HG03097 (cell line): ENCODE measurements around the gene DVL2.

Source experiments
- ATAC-seq: cut with Tn5 transposase; IDR thresholded peaks from one replicate; pipeline ENCODE4 v1.9.1; 2021; ENCODE audit not compliant: unreplicated experiment, low FRiP score

The DVL2 gene

DNA sequence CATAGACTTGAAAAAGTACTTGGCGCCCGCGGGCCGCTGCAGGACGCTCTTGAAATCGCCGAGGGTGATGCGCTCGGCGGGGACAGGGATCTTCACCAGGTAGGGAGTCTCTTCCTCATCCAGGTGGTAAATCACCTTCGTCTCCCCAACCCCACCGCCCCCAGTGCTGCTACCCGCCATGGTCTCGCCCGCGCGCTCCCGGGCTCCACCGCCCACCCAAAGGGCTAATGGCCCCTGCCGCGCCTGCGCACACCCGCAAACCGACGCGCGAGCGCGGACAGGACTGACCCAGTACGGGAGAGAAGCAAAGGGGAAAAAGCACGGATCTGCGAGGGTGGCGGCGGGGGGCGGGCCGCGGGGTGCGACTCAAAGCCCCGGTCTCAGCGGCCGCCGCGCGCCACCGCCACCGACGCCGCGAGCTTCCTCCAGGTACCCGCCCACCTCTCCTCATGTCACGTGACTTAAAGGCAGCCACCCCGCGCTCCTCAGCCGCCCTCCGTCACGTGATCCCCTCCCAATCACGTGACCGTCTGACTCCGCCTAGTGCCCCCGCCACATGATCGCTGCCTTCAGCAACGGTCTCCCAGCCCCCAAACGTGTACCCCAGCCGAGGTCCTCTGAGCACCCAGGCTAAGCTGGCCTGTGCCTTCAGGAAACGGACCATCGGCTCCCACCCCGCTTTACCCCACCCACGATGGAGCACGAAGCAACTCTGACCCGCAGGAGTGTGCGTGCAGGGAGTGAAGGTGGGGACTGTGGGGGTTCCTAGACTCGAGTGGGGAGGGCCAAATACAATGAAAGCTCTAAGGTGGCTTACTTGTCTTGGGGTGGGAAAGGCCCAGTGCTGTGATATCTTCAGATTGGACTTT, at the start of gene DVL2:
TSS of gene DVL2 (minus strand) at position 435 of the 869 bp plus-strand sequence. CDS start at position 180, 255 bp downstream.
- peak; percentile 54 for ATAC-seq

DNA sequence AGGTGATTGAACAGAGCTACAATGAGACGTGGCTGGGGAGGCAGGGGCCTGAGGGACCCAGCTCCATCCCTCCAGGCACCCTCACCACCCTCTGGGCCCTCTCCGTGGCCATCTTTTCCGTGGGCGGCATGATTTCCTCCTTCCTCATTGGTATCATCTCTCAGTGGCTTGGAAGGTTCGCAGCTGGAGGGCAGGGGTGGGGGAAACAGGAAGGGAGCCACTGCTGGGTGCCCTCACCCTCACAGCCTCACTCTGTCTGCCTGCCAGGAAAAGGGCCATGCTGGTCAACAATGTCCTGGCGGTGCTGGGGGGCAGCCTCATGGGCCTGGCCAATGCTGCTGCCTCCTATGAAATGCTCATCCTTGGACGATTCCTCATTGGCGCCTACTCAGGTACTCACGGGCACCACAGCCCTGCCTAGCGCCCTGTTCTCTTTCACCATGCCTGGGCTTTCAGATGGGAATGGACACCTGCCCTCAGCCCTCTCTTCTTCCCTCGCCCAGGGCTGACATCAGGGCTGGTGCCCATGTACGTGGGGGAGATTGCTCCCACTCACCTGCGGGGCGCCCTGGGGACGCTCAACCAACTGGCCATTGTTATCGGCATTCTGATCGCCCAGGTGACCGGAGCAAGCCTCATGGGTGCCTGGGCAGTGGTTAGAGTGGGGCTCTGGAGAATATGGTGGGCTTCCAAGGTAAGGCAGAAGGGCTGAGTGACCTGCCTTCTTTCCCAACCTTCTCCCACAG, 49.3 kb upstream of the DVL2 start:
- no peak for ATAC-seq

DNA sequence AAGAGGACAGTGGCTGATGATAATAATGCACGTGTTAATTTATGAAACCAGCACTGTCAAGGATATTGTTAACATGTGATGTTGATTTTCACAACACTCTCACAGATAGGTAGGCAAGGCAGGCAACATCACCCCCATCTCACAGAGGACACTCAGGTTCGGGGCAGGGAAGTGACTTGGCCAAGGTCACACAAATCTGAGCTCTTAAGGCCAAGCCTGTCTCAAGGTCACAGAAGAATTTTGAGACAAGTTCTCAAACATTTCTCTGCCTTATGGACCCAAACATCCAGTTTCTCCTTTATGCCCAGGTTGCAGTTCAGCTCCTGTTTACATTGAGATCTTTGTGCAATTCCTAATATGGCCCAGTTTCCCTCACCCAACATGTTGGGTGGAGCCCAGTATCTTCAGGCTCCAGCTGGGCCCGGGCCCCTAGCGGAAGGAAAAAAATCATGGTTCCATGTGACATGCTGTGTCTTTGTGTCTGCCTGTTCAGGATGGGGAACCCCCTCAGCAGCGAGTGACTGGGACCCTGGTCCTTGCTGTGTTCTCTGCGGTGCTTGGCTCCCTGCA, 48.5 kb upstream of the DVL2 start:
- no peak for ATAC-seq

DNA sequence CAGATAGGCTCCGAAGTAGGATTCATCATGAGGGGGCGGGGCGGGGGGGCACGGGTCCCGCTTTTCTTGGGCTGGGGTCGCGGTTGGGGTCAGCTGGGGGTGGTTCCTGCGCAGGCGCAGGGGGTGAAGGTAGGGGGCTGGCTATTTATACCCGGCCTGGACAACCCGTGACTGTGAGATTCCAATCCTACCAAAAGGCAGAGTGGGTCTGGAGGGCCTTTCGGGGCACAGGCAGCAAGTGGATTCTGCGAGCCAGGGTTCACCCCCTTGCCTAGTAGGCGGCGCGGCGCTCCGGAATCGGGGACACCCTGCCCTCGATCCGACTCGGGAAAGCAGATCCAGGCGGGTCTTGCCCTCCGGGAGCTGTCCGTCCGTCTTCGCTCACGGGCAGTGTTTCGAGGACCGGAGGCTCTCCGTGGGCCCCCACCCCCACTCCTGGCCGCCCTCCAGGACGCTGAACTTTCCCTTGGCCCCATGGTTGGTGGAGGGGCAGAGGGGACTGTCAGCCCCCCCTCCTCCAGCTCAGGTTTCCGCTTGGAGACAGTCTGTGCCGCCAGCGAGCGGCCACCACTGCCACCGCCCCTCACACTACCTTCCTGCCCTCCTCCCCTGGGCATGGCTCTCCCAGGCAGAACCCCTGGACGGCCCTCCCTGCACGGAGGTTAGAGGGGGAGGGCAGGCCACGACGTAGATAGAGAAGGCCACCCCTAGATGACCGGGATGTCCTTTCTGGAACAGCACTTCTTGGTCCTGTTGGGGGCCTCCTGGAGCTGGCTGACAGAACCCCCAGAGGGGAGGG, 47.8 kb upstream of the DVL2 start:
- ATAC-seq = no peak

DNA sequence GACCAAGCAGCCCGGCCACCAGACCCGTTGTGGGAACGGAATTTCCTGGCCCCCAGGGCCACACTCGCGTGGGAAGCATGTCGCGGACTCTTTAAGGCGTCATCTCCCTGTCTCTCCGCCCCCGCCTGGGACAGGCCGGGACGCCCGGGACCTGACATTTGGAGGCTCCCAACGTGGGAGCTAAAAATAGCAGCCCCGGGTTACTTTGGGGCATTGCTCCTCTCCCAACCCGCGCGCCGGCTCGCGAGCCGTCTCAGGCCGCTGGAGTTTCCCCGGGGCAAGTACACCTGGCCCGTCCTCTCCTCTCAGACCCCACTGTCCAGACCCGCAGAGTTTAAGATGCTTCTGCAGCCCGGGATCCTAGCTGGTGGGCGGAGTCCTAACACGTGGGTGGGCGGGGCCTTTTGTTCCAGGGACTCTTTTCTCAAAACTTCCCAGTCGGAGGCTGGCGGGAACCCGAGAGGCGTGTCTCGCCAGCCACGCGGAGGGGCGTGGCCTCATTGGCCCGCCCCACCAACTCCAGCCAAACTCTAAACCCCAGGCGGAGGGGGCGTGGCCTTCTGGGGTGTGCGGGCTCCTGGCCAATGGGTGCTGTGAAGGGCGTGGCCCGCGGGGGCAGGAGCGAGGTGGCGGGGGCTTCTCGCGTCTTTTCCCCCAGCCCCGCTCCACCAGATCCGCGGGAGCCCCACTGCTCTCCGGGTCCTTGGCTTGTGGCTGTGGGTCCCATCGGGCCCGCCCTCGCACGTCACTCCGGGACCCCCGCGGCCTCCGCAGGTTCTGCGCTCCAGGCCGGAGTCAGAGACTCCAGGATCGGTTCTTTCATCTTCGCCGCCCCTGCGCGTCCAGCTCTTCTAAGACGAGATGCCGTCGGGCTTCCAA, 47.0 kb upstream of the DVL2 start, which contains the start of gene SLC2A4:
TSS of gene SLC2A4 (plus strand) at position 645 of the 879 bp plus-strand sequence. CDS start at position 862, 217 bp downstream.
- no peak for ATAC-seq

DNA sequence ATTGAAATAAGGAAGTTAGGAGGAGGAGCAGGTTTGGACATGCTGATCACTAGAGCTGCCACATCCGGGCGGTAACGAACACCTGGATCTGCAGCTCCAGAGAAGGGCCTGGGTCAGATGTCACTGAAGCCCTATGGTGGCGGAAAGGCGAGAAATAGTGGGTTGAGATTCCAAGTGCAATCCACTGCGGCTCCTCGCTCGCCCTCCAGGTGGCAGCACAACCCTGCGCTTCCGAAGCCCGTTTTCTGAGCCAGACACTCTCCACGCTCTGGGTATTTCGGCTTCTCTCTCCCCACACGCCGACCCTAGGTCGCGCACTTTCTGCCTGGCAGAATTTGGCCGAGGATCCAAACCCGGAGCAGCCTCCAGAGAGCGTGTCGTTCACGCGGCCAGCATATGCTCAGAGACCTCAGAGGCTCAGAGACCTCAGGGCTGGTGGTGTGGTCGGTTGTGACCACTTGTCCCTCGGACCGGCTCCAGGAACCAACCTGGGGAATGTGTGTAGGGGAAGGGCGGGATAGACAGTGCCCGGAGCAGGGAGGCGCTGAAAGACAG, 46.3 kb upstream of the DVL2 start:
- ATAC-seq = peak; percentile 51

DNA sequence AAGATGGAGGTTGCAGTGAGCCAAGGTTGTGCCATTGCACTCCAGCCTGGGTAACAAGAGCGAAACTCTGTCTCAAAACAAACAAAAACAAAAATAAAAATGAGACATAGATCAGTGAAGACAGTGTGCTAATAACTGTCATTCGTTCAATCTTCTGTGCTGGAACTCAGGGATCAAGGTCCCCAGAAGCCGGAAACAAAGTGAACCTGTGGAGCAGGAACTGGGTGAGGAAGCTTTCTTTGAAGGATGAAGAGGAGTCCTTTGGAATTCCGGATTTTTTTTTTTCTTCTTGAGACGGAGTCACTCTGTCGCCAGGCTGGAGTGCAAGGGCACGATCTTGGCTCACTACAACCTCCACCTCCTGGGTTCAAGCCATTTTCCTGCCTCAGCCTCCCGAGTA, 45.1 kb upstream of the DVL2 start:
- ATAC-seq = no peak

DNA sequence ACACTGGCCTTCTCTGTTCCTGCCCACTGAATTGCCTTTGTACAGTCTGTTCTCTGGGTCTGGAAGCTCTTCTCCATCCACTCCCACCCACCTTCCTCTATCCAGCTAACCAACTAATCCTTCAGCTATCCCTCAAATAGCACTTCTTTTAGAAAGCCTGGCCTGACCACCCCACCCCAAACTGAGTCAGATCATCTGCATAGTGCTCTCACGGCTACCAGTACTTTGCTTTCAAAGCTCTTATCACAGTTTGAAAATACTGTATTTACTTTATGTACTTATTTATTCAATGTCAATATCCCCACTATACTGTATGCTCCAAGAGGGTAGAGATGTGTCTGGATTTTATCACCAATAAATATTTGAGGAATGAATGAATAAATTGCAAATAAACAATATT, 32.5 kb upstream of the DVL2 start:
- no peak for ATAC-seq

DNA sequence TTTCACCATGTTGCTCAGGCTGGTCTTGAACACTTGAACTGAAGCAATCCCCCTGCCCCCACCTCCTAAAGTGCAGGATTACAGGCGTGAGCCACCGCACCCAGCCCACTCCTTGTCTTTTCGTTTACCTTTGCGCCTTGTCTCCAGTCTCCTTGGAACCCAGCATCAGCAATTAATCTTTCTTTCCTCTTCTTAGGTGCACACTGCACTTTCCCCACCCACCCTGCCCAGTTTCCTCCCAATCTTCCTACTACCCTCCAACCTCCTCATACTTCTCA, 29.4 kb upstream of the DVL2 start:
- no peak for ATAC-seq

DNA sequence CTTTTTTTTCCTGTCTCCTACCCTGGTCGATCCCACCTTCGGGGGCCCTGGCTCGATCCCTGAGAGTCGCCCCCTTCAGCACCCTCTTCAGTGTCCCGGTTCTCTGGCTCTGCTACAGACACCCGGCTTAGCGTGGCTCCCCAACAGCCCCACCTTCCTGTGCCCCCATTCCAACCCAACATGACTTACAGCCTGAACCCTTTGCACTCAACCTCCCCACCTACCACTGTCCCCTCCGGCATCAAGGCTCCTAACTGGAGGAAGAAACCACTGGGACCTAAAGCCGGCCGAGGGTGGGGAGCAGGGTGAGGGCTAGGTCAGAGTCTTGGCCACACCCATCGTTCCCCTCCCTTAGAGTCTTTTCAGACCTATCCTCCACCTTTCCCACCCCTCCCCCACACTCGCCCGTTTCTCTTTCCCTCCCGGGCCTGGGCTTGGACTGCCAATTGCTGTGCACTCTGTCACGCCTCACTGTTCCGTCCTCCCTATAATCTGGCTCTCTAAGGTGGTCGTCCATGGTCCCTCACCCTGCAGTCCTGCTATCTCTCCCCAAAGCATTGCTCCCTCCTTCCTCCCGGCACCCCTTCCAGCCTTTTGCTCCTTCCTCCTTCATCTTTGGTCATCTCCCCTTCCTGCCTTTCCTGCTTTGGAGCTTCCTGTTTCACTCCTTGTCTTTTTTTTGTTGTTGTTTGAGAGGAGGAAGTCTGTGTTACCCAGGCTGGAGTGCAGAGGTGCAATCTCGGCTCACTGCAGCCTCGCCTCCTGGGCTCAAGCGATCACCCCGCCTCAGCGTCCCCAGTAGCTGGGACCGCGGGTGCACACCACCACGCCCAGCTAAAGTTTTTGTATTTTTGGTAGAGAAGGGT, 28.9 kb upstream of the DVL2 start:
- no peak for ATAC-seq

DNA sequence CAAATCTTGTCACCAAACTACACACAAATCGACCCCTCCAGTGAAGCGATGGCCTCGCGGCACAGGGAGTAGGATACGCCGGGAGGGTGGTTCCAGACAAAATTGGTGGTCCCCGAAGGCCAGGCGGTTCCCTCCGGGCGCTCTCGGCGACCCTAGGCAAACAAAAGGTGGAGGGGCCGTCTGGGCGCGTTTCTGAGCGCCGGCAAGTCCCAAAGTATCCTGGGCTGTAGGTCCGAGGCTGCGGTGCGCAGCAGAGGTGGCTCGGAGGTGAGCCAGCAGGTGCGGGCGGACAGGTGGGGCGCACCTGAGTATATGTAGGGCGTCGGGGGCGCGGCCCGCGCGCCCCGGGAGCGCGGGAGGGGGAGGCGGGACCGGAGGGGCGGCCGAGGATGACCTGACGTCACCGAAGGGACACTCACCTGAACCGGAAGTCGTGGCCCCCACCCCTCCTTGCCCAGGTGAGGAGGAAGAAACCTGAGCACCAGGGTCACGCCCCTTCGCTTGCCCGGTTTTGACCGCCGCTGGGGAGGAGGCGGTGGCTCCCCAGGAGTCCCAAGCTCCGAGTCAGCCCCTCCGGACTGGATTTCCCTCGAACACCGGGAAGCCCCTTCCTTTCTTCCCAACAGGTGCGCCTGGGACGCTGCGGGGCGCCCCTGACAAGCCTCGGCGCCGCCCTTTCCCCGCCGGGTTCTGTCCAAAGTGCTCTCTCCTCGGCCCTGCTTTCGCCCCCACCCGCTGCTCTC, 28.0 kb upstream of the DVL2 start, which contains the start of gene CLDN7:
TSS of gene CLDN7 (minus strand) at position 287 of the 743 bp plus-strand sequence. CDS start 435 bp downstream, outside the sequence.
- ATAC-seq = no peak

DNA sequence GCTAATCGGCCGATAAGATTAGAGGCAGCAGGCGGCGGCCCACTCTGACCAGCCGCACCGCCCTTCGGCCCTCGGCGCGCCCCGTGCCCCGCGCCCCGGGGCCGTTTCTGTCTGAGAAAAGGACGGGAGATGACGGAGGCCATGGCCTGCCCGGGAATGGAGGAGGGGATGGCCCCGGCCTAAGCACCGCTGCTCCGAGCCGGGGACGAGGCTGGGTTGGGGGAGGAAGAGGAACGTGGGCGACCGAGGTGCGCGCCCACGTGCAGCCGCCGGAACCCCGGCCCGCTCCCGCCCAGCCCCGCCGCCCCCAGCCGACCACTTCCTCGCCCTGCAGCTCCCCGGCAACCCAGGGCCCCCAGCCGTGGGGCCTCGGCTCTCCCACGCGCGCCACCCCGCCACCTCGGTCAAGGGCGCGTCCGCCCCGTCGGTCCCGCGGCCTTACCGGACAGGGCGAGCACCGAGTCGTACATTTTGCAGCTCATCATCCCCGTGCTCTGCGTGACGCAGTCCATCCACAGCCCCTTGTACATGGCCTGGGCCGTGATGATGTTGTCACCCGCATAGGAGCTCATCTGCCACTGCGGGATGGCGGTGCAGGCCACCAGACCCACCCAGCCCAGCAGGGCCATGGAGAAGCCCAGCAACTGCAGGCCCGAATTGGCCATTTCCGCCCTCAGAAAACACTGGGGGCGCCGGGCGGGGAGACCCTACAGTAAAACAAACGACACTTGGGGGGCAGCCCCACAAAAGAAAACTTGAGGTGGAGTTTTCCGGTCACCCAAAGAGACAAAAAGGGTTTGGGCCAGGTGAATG, 27.3 kb upstream of the DVL2 start:
- no peak for ATAC-seq

DNA sequence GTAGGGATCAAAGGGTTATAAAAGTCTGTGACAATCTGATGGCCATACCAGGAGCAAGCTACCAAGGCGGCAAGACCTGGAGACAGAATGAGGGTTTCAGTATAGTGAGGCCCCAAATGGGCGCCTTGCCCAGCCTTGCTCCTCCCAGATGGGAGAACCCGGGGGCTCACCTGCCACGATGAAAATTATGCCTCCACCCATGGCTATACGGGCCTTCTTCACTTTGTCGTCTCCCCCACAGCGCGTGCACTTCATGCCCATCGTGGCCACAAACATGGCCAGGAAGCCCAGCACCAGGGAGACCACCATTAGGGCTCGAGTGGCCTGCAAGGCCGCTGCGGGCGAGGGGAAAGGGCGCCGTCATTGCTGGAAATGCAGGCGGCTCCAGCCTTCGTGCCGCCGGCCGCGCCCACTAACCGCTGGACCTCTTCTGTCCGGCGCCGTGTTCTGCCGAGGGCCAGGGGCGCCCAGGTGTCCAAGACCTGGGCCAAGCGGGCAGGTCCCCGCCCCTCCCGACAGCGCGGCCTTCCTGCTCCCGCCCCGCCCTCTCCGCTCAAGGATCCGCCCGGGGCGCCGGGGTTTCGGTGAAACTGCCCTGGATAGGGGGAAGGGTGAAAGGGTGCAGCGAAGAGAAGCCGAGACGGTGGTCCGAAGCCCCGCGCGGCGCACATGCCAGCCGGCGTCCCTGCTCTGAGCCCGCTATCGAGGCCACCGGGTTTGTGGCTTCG, 26.5 kb upstream of the DVL2 start:
- no peak for ATAC-seq

DNA sequence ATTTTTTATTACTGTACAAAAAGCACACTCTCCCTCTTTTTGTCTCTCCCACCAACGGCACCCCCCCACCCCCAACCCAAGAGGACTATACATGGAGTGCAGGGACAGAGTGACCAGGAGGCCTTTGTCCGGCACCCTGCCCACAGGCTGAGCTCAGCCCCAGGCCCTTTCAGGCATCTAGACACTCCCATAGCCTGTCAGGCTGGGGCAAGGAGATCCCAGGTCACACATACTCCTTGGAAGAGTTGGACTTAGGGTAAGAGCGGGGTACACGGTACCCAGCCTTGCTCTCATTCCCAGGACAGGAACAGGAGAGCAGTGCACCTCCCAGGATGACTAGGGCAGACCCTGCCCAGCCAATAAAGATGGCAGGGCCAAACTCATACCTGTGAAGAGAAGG, 25.8 kb upstream of the DVL2 start:
- no peak for ATAC-seq

DNA sequence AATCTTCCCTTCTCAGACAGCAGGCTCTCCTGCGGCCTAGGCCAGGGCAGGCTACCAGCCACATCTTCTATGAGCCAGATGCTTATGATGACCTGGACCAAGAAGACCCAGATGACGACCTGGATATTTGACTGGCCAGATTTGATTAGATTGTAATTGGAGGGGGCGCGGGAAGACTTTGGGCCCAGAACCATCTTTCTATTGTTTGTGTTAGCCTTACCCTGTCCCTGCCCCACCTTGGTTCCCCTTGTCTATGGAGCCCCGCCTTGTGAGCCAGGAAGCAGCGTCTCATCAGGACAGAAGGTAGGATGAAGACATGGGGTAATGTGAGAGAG, 25.2 kb upstream of the DVL2 start:
- no peak for ATAC-seq

DNA sequence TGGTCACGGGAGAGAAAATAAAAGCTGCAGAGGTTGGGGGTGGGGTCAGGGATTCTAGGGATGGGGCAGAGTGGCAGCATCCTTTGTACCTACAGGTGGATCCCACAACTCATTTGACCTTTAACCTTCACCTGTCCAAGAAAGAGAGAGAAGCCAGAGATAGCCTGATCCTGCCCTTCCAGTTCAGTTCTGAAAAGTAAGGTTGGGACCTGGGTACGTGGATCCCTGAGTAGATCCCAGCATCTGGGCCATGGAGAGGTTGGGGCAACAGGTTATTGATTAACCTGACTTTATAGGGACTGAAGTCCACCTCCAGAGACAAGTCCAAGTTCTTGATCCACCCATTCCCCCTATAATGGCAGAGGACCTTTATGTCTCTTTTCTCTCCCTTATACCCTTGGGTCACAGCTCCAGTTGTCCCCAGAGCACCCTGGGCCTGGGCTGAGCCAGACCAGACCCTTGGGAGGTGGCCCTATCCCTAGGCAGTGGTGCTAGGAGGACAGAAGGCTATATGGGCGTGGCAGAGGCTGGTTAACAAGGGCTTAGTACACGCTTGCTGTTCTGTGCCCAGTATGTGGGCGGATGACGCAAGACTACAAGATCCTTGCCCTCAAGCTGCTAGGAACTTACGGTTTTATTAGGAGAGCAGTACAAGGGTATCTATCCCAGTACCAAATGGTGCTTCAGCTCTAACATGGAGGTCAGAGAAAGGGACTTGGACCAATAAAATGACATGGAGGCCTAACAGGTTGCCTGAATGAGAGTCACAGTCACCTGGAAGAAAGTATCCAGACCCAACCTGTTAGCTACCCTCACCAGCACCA, 24.6 kb upstream of the DVL2 start:
- ATAC-seq = no peak
